IMR-90 (cell line): ENCODE results near the gene CABP7.

Experiments
- BHLHE40 ChIP-seq: fragments of 150-350 bp; IDR thresholded peaks from 2 replicates; pipeline ENCODE4 v1.6.1; 2016; ENCODE audit warnings: mild to moderate bottlenecking, low read depth, low read length
- CEBPB ChIP-seq: IDR thresholded peaks from 2 replicates; pipeline ENCODE4 v1.6.1; 2012; ENCODE audit warnings: low read depth, low read length, improper control_type of control experiment
- CHD1 ChIP-seq: IDR thresholded peaks from 2 replicates; pipeline ENCODE4 v1.6.1; 2012; ENCODE audit warnings: low read depth, low read length, improper control_type of control experiment
- FOS ChIP-seq: fragments of 150-350 bp; IDR thresholded peaks from 2 replicates; pipeline ENCODE4 v1.6.1; 2016; ENCODE audit warnings: low read depth, low read length
- MXI1 ChIP-seq: IDR thresholded peaks from 2 replicates; pipeline ENCODE4 v1.6.1; 2012; ENCODE audit warnings: low read depth, mild to moderate bottlenecking, low read length, moderate library complexity, borderline replicate concordance
- POLR2A ChIP-seq: IDR thresholded peaks from 2 replicates; pipeline ENCODE4 v1.6.1; 2012; ENCODE audit warnings: mild to moderate bottlenecking, low read depth, low read length
- RAD21 ChIP-seq: IDR thresholded peaks from 2 replicates; pipeline ENCODE4 v1.6.1; 2012; ENCODE audit warnings: low read length, improper control_type of control experiment
- RFX5 ChIP-seq: IDR thresholded peaks from 2 replicates; pipeline ENCODE4 v1.8.0; 2012; ENCODE audit warnings: low read depth, mild to moderate bottlenecking, low read length, moderate library complexity
- TF ChIP-seq, protein P1 (sequence below): conservative IDR thresholded peaks from 2 replicates; pipeline ENCODE4 v1.5.1; 2012; ENCODE audit warnings: mild to moderate bottlenecking, low read depth, low read length, improper control_type of control experiment
- TF ChIP-seq, protein P2 (sequence below): fragments of 150-350 bp; IDR thresholded peaks from 2 replicates; pipeline ENCODE4 v1.6.1; 2016; ENCODE audit warnings: low read depth, mild to moderate bottlenecking, low read length, moderate library complexity, borderline replicate concordance
- TF ChIP-seq, protein P3 (sequence below): fragments of 150-350 bp; IDR thresholded peaks from 2 replicates; pipeline ENCODE4 v1.6.1; 2017; ENCODE audit warnings: mild to moderate bottlenecking, antibody characterized with exemption, low read length, low read depth

DNA sequence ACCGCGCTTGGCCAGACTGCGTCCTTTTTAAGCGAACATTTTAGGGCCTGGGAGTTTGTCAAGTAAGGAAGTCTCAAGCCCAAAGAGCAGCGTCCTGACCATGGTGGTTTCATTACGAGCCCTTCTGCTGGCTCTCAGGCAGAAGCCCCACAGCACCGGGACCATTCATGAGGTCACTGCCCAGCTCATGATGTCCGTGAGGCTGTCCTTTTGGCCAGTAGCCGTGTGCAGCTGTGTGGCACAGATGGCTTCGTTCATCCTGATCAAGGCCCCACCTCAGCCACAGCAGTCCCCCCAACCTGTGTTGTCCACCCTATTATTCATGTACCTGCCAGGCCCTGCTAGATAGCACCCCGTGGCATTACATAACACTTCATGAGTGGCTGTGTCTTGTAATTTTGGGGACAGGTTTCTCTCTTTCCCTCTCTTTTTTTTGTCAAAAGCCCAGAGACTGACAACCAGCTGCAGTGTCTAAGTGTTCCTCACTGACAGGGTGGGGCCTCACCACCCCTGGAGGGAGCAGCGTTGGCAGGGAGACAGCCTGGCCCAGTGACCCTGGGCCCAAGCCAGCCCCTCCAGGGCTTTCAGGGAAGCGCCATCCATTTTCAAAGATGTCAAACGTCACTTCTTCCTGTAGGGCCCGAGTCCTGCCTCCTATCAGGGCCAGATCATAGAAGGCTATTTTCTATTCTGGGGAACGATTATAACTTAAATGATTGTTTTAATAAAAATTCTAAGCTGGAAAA, 21.8 kb upstream of the CABP7 start:
- TF ChIP-seq, protein P1, sequence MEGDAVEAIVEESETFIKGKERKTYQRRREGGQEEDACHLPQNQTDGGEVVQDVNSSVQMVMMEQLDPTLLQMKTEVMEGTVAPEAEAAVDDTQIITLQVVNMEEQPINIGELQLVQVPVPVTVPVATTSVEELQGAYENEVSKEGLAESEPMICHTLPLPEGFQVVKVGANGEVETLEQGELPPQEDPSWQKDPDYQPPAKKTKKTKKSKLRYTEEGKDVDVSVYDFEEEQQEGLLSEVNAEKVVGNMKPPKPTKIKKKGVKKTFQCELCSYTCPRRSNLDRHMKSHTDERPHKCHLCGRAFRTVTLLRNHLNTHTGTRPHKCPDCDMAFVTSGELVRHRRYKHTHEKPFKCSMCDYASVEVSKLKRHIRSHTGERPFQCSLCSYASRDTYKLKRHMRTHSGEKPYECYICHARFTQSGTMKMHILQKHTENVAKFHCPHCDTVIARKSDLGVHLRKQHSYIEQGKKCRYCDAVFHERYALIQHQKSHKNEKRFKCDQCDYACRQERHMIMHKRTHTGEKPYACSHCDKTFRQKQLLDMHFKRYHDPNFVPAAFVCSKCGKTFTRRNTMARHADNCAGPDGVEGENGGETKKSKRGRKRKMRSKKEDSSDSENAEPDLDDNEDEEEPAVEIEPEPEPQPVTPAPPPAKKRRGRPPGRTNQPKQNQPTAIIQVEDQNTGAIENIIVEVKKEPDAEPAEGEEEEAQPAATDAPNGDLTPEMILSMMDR: no peak
- TF ChIP-seq MXI1 (no peak), RFX5 (no peak), FOS (no peak), RAD21 (no peak), POLR2A (no peak), CEBPB (no peak), BHLHE40 (no peak), CHD1 (no peak)
- TF ChIP-seq, protein P2, sequence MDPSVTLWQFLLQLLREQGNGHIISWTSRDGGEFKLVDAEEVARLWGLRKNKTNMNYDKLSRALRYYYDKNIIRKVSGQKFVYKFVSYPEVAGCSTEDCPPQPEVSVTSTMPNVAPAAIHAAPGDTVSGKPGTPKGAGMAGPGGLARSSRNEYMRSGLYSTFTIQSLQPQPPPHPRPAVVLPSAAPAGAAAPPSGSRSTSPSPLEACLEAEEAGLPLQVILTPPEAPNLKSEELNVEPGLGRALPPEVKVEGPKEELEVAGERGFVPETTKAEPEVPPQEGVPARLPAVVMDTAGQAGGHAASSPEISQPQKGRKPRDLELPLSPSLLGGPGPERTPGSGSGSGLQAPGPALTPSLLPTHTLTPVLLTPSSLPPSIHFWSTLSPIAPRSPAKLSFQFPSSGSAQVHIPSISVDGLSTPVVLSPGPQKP: no peak
- TF ChIP-seq, protein P3, sequence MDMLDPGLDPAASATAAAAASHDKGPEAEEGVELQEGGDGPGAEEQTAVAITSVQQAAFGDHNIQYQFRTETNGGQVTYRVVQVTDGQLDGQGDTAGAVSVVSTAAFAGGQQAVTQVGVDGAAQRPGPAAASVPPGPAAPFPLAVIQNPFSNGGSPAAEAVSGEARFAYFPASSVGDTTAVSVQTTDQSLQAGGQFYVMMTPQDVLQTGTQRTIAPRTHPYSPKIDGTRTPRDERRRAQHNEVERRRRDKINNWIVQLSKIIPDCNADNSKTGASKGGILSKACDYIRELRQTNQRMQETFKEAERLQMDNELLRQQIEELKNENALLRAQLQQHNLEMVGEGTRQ: no peak
